Osteocyte (in vitro differentiated cells): ENCODE results near the gene SETD2. TPM values are rescaled to one million over a fixed set of nuclear protein-coding genes. Genes with fewer than 3 reads are reported as not detected.

Experiments used
- DNase-seq: peaks from one replicate; pipeline ENCODE4 v3.0.0; 2021; ENCODE audit warnings: mixed read lengths; ENCODE audit not compliant: unreplicated experiment; ENCODE audit errors: extremely low spot score
- H3K27ac Mint-ChIP-seq: one replicate; pipeline ENCODE4 v1.8.0; 2021; ENCODE audit warnings: mild to moderate bottlenecking, mixed read lengths; ENCODE audit not compliant: unreplicated experiment
- H3K27me3 Mint-ChIP-seq: one replicate; pipeline ENCODE4 v1.8.0; 2021; ENCODE audit warnings: mixed read lengths; ENCODE audit not compliant: unreplicated experiment
- H3K36me3 Mint-ChIP-seq: one replicate; pipeline ENCODE4 v1.8.0; 2021; ENCODE audit warnings: mixed read lengths; ENCODE audit not compliant: unreplicated experiment
- H3K4me1 Mint-ChIP-seq: one replicate; pipeline ENCODE4 v1.8.0; 2021; ENCODE audit warnings: mixed read lengths; ENCODE audit not compliant: unreplicated experiment
- H3K4me3 Mint-ChIP-seq: one replicate; pipeline ENCODE4 v1.8.0; 2021; ENCODE audit warnings: mild to moderate bottlenecking, moderate library complexity, mixed read lengths; ENCODE audit not compliant: unreplicated experiment
- H3K9me3 Mint-ChIP-seq: one replicate; pipeline ENCODE4 v1.8.0; 2021; ENCODE audit warnings: mixed read lengths; ENCODE audit not compliant: unreplicated experiment
- CTCF ChIP-seq: fragments of 200-600 bp; sonication (generic); IDR thresholded peaks from 2 replicates; pipeline ENCODE4 v1.5.0; 2021; ENCODE audit warnings: antibody characterized with exemption, mild to moderate bottlenecking, moderate library complexity
- total RNA-seq: library from RNA; stranded (reverse); gene quantifications from 2 replicates; pipeline ENCODE4 v1.2.1, GENCODE V29; 2021

Gene SETD2
- total RNA-seq, 1 donor from 2014 or later = 45.0 TPM

- Mint-ChIP-seq H3K4me1 (peaks cover 54% of the 10 kb centered on the region), H3K36me3 (peaks cover 5% of the 10 kb centered on the region), H3K27ac (no peak overlapping the region), H3K27me3 (no peaks in the 10 kb centered on the region), H3K4me3 (no peak overlapping the region), H3K9me3 (no peaks in the 10 kb centered on the region)
- no peak for TF ChIP-seq CTCF
- DNase-seq = no peak
Observed at GRCh38 chr3:46971742-46972141, 192.2 kb downstream of the SETD2 start.

- no peak for TF ChIP-seq CTCF
- Mint-ChIP-seq H3K4me3 (no peak overlapping the region), H3K27me3 (no peaks in the 10 kb centered on the region), H3K4me1 (peaks cover 52% of the 10 kb centered on the region), H3K9me3 (no peaks in the 10 kb centered on the region), H3K36me3 (peaks cover 5% of the 10 kb centered on the region), H3K27ac (peak overlapping the region; percentile 29)
- no peak for DNase-seq
Observed at GRCh38 chr3:46971151-46971550, 192.8 kb downstream of the SETD2 start.

- no peak for DNase-seq
- no peak for TF ChIP-seq CTCF
- Mint-ChIP-seq H3K36me3 (peaks cover 5% of the 10 kb centered on the region), H3K4me3 (no peak overlapping the region), H3K9me3 (no peaks in the 10 kb centered on the region), H3K27ac (peak overlapping the region; percentile 29), H3K27me3 (no peaks in the 10 kb centered on the region), H3K4me1 (peaks cover 55% of the 10 kb centered on the region)
Observed at GRCh38 chr3:46970391-46971091, 193.4 kb downstream of the SETD2 start.

- Mint-ChIP-seq H3K36me3 (no peaks in the 10 kb centered on the region), H3K27me3 (no peaks in the 10 kb centered on the region), H3K27ac (peak overlapping the region; percentile 27), H3K9me3 (no peaks in the 10 kb centered on the region), H3K4me3 (no peak overlapping the region), H3K4me1 (peaks cover 47% of the 10 kb centered on the region)
- no peak for DNase-seq
- no peak for TF ChIP-seq CTCF
Observed at GRCh38 chr3:46968783-46969428, 195.0 kb downstream of the SETD2 start.

GRCh38 chr3:46966811-46967210, 197.1 kb downstream of the SETD2 start:
- Mint-ChIP-seq H3K4me3 (no peak overlapping the region), H3K4me1 (peaks cover 41% of the 10 kb centered on the region), H3K27ac (peak overlapping the region; percentile 62), H3K9me3 (no peaks in the 10 kb centered on the region), H3K27me3 (no peaks in the 10 kb centered on the region), H3K36me3 (peaks cover 2% of the 10 kb centered on the region)
- TF ChIP-seq CTCF = no peak
- no peak for DNase-seq
